ACHN (cell line): Measurements from ENCODE around the gene ZNF789.
"Not testable (repeated sequence)": the region's sequence is repeated elsewhere in the genome, so short reads cannot be mapped to it uniquely, and the experiment has no call there.

ENCODE experiments used
- DNase-seq: peaks from one replicate; pipeline ENCODE4 v3.0.0-alpha.2; 2015
- in situ Hi-C: cut with HindIII; loops from 2 replicates; pipeline ENCODE4 v1.10.0; 2017; ENCODE audit warnings: low sequenced_read_pairs, low pct_ligation_motif_present, low pct_unique_long_range_greater_than_20kb

Gene ZNF789

DNA sequence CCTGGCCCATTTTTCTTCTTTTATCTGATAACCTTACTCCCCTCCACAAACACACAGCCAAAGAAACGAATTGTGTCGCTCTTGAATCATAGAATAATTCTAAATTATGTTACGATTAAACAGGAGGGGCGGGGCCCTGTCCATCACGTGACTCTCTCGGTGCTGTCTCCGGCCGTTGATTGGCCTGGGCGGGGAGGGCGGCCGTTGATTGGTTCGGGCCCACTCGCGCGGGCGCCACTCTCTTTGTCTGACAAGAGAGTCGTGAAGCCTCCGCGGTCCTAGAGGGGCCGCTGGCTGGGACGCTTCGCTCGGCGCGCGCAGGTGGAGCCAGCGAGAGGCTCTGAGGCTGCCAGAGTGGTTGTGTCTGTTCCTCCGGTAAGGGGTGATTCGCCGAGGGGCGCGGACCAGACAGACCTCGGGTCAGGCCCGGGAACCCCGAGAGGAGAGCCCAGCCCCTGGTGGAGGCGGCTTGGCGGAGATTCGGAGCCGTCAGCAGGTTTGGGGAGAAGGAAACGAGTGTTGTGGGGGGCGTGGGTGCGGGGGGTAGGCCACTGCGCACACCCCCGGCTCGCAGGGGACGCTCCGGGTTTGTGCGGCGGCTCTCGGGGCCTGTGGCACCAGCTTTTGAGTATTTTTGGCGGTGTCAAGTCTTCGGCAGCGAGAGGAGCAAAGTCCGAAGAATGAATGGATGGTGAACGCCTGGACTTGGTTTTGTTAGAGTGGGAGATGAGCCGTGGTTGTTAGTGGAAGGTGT is at the start of gene ZNF789:
Gene ZNF789, plus strand, starts transcription at position 330 of the 754 bp plus-strand sequence. CDS start 3,567 bp downstream, outside the sequence.
- DNase-seq: peak; percentile 99
- in situ Hi-C loops: no loop called here

DNA sequence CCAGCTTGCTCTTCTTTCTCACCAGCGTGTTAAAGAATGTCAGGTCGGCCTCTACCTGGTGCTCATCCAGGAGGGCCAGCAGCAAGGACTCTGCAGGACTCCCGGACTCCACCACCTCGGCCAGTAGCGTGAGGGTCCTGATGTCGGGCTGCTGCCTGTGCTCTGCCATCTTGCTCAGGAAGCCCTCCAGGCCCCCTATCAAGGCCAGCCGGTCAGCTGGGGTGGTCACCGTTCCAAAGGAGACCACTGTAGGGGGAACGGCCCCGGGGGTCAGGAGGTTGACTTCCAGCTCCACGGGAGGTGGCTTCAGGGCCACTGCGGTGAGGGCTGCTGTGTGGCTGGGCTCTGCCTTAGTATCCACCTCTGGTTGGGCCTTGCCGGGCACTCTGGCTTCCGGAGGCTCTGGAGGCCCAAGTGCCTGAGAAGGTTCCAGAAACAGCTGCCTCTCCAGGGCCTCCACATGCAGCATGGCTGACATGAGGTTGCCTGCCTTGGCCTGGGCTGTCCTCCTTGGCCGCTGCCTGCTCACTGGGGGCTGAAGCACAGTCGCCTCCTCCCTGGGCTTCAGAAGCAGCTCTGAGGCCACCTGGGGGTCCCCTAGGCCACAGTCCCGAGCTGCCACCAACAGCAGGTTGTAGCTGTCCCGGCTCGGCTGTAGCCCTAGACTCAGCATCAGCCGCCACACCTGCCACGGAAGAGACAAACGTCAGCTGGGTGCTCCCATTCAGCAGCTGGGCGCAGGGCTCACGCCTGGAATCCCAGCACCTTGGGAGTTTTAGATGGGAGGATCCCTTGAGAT is 47.6 kb upstream of the ZNF789 start:
- in situ Hi-C loops: no loop called here
- no peak for DNase-seq

DNA sequence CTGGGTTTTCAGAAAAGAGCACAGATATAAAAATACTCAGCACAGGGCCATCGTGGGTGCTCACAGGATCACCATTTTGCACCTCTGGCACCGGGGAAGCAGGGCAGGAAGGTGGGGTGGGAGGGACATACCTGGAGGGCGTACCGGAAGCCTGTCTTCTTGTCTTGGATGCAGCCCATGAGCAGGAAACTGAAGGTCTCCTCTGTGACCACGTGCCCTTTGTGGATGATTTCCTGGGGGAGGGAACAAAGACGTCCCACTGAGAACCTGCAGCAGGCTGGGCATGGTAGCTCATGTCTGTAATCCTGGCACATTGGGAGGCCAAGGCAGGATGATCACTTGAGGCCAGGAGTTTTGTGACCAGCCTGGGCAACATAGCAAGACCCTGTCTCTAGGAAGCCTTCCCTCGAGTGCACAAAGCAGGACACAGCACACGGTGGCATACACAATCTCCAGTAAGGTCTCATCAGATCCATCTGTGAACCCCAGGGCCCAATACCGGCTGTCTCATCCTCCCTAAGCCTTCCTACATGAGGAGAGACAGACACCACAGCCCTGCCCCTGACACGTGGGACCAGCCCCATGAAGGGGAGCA is 43.6 kb upstream of the ZNF789 start:
- DNase-seq: no peak
- in situ Hi-C loops: no loop called here

DNA sequence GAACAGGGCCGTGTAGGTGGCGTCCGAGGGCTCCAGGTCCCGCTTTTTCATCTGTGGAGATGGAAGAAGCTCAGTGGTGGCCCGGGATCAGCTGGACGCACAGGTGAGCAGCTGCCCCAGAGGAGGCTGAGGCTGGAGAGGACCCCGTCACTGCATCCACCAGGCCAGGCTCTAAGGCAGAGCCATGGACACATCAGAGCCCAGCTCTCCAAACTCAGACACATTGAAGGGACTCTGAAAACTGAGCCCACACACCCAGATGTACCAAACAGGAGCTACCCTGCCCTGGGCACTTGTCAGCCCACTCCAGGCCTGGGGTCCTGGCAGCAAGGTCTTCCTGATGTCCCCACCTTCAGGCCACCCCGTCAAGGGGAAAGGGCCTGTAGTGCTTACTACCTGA is 42.9 kb upstream of the ZNF789 start:
- DNase-seq: no peak
- in situ Hi-C loops: no loop called here

DNA sequence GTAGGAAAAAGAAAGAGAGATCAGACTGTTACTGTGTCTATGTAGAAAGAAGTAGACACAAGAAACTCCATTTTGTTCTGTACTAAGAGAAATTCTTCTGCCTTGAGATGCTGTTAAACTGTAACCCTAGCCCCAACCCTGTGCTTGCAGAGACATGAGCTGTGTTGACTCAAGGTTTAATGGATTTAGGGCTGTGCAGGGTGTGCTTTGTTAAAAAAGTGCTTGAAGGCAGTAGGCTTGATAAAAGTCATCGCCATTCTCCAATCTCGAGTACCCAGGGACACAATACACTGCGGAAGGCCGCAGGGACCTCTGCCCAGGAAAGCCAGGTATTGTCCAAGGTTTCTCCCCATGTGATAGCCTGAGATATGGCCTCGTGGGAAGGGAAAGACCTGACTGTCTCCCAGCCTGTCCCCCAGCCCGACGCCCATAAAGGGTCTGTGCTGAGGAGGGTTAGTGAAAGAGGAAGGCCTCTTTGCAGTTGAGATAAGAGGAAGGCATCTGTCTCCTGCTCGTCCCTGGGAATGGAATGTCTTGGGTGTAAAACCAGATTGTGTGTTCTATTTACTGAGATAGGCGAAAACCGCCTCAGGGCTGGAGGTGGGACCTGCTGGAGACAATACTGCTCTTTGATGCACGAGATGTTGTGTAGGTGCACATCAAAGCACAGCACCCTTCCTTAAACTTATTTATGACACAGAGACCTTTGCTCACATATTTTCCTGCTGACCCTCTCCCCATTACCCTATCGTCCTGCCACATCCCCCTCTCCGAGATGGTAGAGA is 40.7 kb upstream of the ZNF789 start:
- DNase-seq, in situ Hi-C loops: not testable (repeated sequence)

DNA sequence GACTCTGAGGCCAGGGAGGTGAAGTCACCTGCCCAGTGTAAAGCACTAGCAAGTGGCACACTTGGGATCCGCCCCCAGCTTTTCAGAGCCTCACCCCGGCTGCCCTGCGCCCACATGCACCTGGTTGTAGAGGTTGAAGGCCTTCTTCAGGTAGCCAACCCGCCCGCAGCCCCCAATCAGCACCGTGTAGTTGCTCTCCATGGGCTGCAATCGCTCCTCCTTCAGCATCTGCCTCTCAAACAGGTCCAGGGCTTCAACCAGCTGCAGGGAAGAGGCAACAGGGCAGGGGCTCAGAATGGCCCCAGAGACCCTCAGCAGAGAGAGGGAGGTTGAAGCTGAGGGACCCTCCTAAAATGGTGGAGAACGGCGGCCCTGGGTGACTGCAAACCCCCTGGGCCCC is 39.5 kb upstream of the ZNF789 start:
- no peak for DNase-seq
- in situ Hi-C loops: no loop called here

DNA sequence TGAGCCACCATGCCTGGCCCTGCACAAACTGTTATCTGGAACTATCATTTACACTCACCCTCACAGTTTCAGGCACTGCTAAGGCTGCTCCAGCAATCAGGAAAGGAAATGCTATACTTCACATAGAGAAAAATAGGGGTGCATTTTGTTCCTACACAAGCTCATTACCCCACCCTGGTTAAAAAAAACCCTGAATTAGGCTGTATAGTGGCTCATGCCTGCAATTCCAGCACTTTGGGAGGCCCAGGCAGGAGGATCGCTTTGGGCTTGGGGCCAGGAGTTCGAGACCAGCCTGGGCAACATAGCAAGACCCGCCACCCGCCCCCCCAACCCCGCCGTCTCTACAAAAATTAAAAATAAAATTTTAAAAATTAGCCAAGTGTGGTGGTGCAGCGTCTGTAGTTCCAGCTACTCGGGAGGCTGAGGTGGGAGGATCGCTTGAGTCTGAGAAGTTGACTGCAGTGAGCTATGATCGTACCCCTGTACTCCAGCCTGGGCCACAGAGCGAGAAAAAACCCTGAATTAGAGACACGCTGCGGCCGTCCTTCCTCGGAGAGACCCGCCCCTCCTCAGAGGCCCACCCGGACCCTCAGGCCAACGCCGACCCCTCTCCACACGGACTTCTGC is 34.6 kb upstream of the ZNF789 start:
- in situ Hi-C loops: no loop called here
- peak; percentile 24 for DNase-seq

DNA sequence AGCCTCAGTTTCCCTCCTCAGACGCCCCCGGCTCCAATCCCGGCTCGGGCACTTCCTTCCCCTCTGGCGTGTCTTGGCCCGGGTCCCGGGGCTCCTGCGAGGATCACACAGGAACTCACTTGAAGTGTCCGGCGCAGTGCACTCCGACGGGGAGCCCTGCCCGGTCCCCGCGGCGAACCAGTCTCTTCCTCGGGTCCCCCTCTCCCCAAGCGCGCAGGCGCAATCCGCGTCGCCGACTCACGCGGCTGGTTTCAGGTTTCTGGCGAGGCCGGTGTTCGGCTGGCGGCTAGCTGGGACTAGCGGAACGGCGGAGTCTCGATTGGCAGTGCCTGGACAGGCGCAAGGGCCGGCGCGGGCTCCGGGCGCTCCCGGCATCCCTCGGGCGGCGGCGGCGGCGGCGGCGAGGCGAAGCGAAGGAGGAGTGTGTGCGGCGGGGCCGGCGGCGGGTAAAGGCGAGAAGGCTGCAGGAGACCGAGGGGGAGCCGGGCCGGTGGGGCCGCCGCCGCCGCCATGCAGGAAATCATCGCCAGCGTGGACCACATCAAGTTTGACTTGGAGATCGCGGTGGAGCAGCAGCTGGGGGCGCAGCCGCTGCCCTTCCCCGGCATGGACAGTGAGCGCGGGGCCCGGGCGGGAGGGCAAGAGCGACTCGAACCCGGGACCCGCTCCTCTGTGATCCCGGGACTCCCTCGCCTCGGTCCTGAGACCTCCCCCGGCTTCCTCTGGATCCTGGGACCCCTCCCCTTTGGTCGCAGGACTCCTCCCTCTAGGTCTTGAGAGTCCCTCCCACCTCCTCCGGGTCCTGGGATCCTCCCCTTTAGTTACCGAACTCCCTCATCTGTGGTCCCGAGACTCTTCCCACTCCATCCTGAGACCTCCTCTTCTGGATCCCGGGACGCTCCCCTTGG is 33.9 kb upstream of the ZNF789 start, which contains the start of the genes CPSF4 and PTCD1:
Gene CPSF4, plus strand, starts transcription at position 371 of the 908 bp plus-strand sequence. Its CDS starts 140 bp downstream, at position 511.
Gene PTCD1, minus strand, starts transcription at position 226 of the 908 bp plus-strand sequence. CDS start 3,556 bp downstream, outside the sequence.
- in situ Hi-C loops: no loop called here
- DNase-seq: peak; percentile 99

DNA sequence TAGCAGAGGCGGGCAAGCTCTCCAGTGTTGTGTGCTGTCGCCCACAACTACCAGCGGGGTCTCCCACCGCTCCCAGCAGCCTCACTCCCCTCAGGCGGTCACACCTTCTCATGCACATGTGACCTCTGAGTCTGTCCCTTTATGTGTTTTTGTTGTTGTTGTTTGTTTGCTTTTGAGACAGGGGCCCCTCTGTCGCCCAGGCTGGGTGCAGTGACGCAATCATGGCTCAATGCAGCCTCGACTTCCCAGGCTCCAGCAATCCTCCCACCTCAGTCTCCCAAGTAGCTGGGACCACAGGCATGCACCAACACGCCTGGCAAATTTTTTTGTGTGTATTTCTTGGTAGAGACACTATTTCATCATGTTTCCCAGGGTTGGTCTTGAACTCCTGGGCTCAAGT is 32.5 kb upstream of the ZNF789 start:
- in situ Hi-C loops: no loop called here
- DNase-seq: no peak

DNA sequence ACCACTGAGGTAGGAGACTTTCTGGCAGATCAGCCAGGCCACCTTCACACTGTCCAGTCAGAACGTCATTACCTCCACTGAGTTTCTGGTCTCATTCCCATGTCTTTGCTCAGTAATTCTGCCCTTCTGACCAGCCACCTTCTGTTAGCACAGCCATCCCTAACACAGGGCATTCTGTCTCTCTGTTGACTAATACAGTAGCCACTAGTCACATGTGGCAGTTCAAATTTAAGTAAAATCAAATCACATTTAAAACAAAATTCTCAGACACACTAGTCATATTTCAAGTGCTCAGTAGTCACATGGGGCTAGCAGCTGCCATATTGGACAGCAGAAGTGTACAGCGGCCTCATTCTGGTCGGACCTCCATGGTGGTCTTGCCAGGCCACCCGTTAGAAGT is 26.6 kb upstream of the ZNF789 start:
- in situ Hi-C loops: no loop called here

DNA sequence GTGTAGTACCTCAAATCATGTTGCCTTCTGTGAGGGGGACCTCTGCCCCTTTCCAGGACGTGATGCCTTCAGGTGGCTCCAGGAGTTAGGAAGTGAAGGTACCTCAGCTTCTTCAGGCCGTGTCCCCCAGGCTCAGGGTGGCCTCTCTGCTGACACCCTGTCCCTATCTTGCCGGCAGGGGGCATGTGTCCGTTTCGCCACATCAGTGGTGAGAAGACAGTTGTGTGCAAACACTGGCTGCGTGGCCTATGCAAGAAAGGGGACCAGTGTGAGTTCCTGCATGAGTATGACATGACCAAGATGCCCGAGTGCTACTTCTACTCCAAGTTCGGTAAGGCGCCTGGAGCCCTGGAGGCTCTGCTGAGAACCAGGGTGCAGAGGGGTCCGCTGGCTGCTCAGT is 24.7 kb upstream of the ZNF789 start:
- in situ Hi-C loops: no loop called here
- no peak for DNase-seq

More for the DNA sequence above, 26.6 kb upstream of the ZNF789 start:
- no peak for DNase-seq

DNA sequence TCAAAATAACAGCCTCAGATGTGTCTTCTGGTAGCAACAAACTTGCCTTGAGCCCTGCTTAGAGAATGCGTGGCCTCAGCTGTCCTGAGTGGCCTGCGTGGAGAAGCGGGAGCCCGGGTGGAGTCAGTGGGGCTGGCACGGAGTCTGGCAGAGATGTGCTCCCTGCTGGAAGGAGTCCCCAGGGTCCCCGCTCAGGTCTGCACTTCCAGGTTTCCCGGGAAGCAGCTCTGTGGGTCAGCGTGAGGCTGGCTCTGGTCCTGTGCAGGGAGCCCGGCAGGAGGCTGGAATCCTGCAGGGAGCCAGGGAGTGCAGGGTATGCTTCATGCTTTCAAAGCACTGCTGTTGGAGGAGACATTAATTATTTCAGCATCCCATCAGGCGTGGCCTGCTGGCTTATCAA is 23.8 kb upstream of the ZNF789 start:
- no peak for DNase-seq
- in situ Hi-C loops: no loop called here

DNA sequence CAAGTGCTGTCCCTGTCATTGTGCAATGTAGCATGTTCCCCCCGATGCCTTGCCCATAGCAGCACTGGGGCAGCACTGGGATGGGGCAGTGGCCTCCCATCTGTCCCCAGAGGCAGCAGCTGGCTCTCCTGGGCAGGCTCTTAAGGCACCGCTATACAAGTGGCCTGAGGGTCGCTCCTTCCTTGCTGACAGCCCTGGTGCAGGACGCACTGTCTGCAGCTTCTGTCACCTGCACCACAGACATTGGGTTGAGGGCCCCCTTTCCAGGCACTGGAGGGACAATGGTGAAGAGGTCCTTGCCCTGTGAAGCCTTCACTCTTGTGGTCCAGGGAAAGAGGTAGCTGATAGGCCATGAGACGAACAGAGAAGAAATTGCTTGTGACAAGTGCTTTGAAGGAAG is 23.4 kb upstream of the ZNF789 start:
- DNase-seq: no peak
- in situ Hi-C loops: no loop called here

DNA sequence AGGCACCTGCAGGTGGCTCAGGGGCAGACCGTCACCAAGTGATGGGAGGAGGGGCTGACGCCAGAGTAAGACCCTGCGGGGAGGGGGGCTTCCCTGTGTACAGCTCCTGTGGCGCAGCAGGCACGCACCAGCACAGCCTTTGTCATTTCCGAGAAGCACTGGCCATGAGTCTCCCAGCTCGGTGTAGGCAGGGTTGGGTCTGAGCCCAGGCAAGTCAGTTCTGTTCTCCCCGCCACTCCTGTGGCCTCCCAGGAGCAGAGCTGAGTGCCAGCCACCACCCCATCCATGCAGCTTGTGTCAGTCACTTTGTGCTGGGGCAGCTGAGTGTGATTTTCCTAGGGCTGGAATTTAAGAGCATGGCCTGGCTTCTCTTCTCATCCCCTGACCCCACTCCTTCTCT is 20.8 kb upstream of the ZNF789 start:
- in situ Hi-C loops: no loop called here
- DNase-seq: no peak

DNA sequence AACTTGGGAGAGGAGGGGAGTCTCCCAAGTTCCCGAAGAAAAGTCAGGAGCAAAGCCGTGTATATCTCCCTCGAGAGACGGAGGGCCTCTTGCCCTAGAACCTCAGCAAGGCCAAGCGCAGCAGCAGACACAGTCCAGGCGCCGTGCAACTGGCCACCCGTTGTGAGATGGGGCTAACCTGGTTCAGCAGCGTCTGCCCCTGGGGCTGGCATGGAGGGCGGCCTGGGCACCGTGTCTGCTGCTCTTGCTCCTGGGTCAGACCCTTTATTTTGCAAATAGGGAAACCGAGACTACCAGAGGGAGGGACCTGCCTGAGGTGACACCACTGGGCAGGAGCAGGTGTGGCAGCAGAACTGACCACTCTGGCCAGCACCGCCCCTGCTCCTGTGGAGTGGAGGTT is 20.1 kb upstream of the ZNF789 start:
- in situ Hi-C loops: no loop called here
- no peak for DNase-seq

DNA sequence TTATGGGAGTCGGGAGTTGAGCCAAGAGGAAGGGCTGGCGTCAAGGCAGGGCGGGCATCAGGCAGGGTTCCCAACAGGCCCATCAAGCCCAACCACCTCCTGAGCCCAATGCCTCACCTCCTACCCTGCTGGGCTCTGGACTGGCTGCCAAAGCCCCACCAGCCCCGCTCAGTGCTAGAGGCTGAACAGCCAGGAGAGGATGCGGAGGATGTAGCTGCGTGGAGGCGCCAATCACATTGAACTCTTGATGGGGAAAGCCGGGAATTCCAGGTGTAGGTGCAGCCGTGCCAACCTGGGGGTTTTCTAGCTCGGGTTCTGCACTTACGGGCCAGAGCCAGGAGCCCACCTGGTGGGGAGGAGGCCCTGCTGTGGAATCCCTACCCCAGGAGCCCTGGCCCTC is 19.6 kb upstream of the ZNF789 start:
- in situ Hi-C loops: no loop called here

DNA sequence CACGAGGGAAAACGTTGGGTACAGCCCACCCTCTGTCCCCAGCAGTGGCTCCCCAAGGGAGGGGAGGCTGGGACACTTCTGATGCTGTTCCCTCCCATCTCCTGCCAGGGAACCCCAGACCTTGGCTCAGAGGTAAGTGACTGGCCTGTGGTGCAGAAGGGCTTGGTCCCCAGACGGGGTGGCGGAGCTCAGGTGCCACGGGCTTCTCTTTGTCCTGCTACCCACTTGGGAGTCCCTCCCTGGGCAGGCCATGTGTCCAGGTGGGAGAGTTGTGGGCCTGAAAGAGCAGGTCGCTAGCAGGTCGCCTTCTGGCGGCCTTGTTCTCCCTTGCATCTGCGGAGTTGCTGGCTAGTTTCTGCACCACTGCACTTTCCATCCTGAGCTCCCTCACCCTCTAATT is 16.8 kb upstream of the ZNF789 start:
- DNase-seq: no peak
- in situ Hi-C loops: no loop called here

More for the DNA sequence above, 19.6 kb upstream of the ZNF789 start:
- no peak for DNase-seq
